Lower leg skin (tissue), 4 donors: Measurements from ENCODE around the gene UTF1. TPM values are rescaled to one million over a fixed set of nuclear protein-coding genes. Genes with fewer than 3 reads are reported as not detected.

Experiments used
- DNase-seq, 2 donors: peaks; one replicate each; pipeline ENCODE4 v3.0.0-alpha.2; 2019; ENCODE audit warnings: low spot score in 2 of 2
- H3K4me3 ChIP-seq: fragments of 200-600 bp; sonication (generic); 2 replicates; pipeline ENCODE4 v1.5.1; 2017; ENCODE audit warnings: mild to moderate bottlenecking, low read depth; ENCODE audit not compliant: poor library complexity, severe bottlenecking
- POLR2A ChIP-seq, 2 donors: fragments of 450-650 bp; IDR thresholded peaks; one replicate each; pipeline ENCODE4 v1.6.1; 2016 to 2017; ENCODE audit warnings: antibody characterized with exemption in 2 of 2, mild to moderate bottlenecking in 1 of 2, moderate library complexity in 1 of 2
- WGBS, 2 donors: methylation state at CpG; one replicate each; pipeline ENCODE4 v1.1.5; 2018; 5-methylcytosine and 5-hydroxymethylcytosine counted together
- intact Hi-C: fragments of 100-400 bp; cut with DNase I; formaldehyde crosslinking; loops from one replicate; pipeline ENCODE4 v1.15.0; 2023; ENCODE audit warnings: low total_unique reads
- total RNA-seq, 4 donors: library from RNA; depleted of rRNA; stranded (reverse); fragments of >200 nt; gene quantifications; one replicate each; pipeline ENCODE4 v1.1.0, GENCODE V29; 2016
- TF ChIP-seq, protein P1 (sequence below), 3 donors: fragments of 450-650 bp; IDR thresholded peaks; one replicate each; pipeline ENCODE4 v1.5.1; 2016; ENCODE audit warnings: antibody characterized with exemption in 3 of 3, mild to moderate bottlenecking in 3 of 3, moderate library complexity in 2 of 3

UTF1 gene
- total RNA-seq, 4 donors from 2014 or later = not detected

DNA sequence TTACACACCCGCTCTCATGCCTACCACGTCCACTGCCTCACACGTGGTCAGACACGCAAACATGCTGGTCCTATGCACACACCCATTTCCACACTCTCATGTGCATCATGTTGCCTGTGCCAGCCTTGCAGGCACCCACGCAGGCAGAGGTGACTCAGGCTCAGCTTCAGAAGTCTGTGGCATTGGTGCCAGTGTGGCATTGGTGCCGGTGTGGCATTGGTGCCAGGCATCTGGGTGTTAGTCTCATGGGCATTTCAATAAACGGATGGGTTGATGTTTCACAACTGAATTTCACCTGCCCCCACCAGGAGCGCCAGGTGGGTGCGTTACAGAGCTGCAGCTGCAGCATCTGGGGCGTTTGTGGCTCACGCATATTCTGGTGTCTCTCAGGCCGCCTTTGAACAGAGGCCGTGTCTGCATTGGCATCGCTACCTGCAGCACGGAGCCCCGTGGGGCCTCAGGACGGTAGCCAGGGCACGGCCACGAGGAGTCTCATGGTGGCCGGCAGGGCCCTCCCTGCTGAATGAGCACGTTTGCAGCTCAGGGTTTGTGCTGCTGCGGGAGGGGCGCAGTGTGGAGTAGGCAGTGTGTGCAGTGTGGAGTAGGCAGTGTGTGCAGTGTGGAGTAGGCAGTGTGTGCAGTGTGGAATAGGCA, 45.3 kb upstream of the UTF1 start:
- intact Hi-C loops = no loop called here
- WGBS, 2 donors = 81 to 84% methylated on average over 22 to 23 of the region's 23 CpGs
- no peak for DNase-seq
- no peak overlapping the region for H3K4me3 ChIP-seq
- no peak for TF ChIP-seq POLR2A (IDR thresholded peaks at IDR 0.05)
- TF ChIP-seq, protein P1, sequence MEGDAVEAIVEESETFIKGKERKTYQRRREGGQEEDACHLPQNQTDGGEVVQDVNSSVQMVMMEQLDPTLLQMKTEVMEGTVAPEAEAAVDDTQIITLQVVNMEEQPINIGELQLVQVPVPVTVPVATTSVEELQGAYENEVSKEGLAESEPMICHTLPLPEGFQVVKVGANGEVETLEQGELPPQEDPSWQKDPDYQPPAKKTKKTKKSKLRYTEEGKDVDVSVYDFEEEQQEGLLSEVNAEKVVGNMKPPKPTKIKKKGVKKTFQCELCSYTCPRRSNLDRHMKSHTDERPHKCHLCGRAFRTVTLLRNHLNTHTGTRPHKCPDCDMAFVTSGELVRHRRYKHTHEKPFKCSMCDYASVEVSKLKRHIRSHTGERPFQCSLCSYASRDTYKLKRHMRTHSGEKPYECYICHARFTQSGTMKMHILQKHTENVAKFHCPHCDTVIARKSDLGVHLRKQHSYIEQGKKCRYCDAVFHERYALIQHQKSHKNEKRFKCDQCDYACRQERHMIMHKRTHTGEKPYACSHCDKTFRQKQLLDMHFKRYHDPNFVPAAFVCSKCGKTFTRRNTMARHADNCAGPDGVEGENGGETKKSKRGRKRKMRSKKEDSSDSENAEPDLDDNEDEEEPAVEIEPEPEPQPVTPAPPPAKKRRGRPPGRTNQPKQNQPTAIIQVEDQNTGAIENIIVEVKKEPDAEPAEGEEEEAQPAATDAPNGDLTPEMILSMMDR (IDR thresholded peaks at IDR 0.05) = no peak

DNA sequence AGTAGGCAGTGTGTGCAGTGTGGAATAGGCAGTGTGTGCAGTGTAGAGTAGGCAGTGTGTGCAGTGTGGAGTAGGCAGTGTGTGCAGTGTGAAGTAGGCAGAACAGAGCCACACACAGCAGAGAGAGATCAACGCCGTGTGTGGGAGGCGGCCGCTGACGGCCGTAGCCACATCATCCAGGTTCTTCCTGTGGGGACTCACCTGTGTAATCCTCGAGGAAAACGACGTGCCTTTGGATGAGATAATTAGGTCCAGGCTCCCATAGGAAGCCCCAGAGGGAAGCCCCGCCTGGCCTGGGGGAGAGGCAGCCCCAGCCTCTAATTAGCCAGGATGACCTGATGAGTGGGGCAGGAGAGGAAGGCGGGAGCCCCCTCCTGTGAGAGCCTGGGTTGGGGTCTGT, 44.6 kb upstream of the UTF1 start:
- intact Hi-C loops = no loop called here
- 48 to 56% methylated on average over 11 of the region's 11 CpGs for WGBS, 2 donors
- TF ChIP-seq POLR2A (IDR thresholded peaks at IDR 0.05) = no peak
- TF ChIP-seq, protein P1 (IDR thresholded peaks at IDR 0.05) = no peak
- no peak for DNase-seq
- H3K4me3 ChIP-seq = no peak overlapping the region

DNA sequence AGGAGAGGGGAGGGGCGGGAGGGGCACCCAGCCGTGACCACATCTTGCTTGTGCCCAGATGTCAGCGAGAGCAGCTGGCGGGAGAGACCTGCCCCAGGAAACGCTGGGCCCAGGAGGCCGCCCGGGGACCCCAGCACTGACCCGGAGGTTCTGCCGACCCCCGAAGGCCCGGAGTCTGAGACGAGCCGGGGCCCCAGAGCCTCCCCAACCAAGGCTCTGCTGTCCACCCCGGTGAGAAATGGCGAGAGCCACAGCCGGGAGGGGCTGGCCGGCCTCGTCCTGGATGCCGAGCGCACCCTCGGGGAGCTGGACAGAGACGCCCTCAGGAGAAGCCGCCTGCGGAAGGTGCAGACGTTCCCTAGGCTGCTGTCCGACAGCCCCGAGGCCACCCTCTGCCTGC, 44.1 kb upstream of the UTF1 start:
- intact Hi-C loops = no loop called here
- WGBS, 2 donors = 64 to 78% methylated on average over 7 to 26 of the region's 27 CpGs
- no peak for TF ChIP-seq POLR2A (IDR thresholded peaks at IDR 0.05)
- TF ChIP-seq, protein P1 (IDR thresholded peaks at IDR 0.05) = no peak
- H3K4me3 ChIP-seq = no peak overlapping the region
- DNase-seq = no peak

DNA sequence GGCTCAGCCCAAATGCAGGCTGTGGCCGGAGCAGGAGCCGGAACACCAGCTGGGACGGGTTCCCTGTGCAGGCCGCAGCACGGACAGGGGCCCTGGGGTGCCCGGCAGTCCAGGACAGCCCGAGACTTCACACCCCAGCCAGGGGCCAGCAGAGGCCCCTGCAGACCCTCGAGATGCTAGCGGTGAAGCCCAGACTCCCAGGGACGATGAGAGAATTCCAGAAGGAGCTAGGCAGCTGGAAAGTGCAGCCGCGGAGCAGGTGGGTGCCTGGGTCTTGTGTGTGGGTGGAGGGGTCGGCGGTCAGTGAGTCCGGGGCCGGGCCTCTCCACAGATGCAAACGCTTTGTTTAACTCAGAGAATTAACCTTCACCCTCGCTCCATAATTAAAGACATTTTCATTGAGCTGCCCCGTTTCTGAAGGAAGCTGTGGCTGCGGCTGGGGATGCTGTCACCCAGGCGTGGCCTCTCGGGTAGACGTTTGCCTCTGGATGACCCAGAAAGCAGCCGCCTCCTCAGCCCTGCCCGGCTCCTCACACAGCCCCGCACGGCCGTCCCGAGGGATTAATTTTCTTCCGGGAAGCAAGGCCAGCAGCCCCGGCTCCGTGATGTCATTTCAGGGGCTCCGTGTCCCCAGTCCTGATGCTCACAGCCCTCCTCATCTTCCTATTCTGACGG, 43.5 kb upstream of the UTF1 start:
- H3K4me3 ChIP-seq = no peak overlapping the region
- WGBS, 2 donors = 70 to 81% methylated on average over 31 to 34 of the region's 34 CpGs
- DNase-seq = no peak
- intact Hi-C loops = no loop called here
- no peak for TF ChIP-seq POLR2A (IDR thresholded peaks at IDR 0.05)
- TF ChIP-seq, protein P1 (IDR thresholded peaks at IDR 0.05) = no peak

DNA sequence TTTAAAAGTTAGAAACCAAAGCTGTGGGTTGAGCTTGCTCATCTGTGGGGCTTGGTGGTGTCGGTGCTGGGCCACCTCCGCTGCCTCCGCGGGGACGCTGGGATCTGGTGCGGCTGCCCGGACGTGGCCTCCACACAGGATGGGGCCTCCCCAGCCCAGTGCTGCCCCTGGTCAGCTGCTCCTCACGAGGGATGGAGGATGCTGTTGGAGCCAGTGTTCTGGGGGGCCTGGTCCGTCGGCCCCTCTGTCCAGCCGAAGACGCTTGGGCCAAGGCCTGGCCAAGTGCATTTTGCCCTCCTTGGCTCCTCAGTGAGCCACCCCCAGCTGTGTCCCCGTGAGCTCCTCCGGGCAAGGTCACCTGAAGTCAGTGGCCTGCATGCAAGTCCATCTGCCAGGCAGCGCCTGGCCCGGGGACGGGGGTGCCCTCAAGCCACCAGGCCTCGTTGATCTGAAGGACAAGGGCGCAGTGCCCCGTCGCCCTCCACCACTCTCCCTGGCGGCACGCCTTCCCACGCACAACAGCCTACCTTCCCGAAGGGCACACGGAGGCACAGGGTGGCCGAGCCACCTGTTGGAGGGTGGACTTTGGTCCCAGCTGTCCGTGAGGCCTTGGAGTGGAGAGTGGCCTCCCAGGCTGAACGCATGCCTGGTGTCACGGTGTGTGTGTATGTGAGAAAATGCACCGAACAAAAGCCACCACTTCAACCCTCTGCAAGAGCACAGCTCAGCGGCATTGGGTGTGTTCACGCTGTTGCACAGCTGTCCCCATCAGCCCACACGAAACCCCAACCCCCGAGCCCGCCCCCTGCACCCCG, 42.7 kb upstream of the UTF1 start:
- 84 to 89% methylated on average over 32 to 34 of the region's 38 CpGs for WGBS, 2 donors
- TF ChIP-seq POLR2A (IDR thresholded peaks at IDR 0.05) = no peak
- TF ChIP-seq, protein P1 (IDR thresholded peaks at IDR 0.05) = no peak
- no peak for DNase-seq
- intact Hi-C loops = no loop called here
- no peak overlapping the region for H3K4me3 ChIP-seq
